ENCODE results near the gene MIER2. TPM values are rescaled to one million over a fixed set of nuclear protein-coding genes. Genes with fewer than 3 reads are reported as not detected.
A peak's percentile ranks its signal among the peaks of the same experiment; 100 is the strongest.

The MIER2 gene
- polyA plus RNA-seq, 4 donors = 10.3 to 18.9 (median 14.4) TPM

- no peak for DNase-seq
- Histone ChIP-seq H3K36me3 (ENCODE audit: control insufficient read depth in 3 of 3, insufficient read depth in 2 of 3, low read depth in 1 of 3, low read length in 3 of 3) (peaks cover 0 to 17% (median 2%) of the 10 kb centered on the region in 3 donors), H3K4me3 (ENCODE audit: low read depth in 1 of 3, low read length in 3 of 3) (peak overlapping the region; percentile 42 to 84 (median 69)), H3K4me1 (ENCODE audit: control insufficient read depth in 3 of 3, insufficient read depth in 2 of 3, low read depth in 1 of 3, low read length in 2 of 3) (peaks cover 0 to 16% (median 8%) of the 10 kb centered on the region in 3 donors), H3K27ac (ENCODE audit: low read depth in 1 of 3, low read length in 2 of 3) (peak overlapping the region in 1 of 3 donors; percentile 12), H3K27me3 (ENCODE audit: control insufficient read depth in 3 of 3, insufficient read depth in 3 of 3, low read length in 3 of 3) (peaks cover 0 to 7% (median 0%) of the 10 kb centered on the region in 3 donors), H3K9me3 (ENCODE audit: control insufficient read depth in 2 of 2, insufficient read depth in 1 of 2, low read depth in 1 of 2, low read length in 1 of 2) (peaks cover 0 to 12% of the 10 kb centered on the region in 2 donors)
- WGBS, 3 donors = 60 to 66% (median 66%) methylated on average over 19 of the region's 19 CpGs
- FAIRE-seq = no peak
Observed at GRCh38 chr19:343451-343931, 1.1 kb downstream of the MIER2 start.

- Histone ChIP-seq H3K27me3 (ENCODE audit: control insufficient read depth in 3 of 3, insufficient read depth in 3 of 3, low read length in 3 of 3) (peaks cover 0 to 7% (median 0%) of the 10 kb centered on the region in 3 donors), H3K9me3 (ENCODE audit: control insufficient read depth in 2 of 2, insufficient read depth in 1 of 2, low read depth in 1 of 2, low read length in 1 of 2) (peaks cover 0 to 12% of the 10 kb centered on the region in 2 donors), H3K4me3 (ENCODE audit: low read depth in 1 of 3, low read length in 3 of 3) (peak overlapping the region in 1 of 3 donors; percentile 42), H3K4me1 (ENCODE audit: control insufficient read depth in 3 of 3, insufficient read depth in 2 of 3, low read depth in 1 of 3, low read length in 2 of 3) (peaks cover 0 to 16% (median 8%) of the 10 kb centered on the region in 3 donors), H3K27ac (ENCODE audit: low read depth in 1 of 3, low read length in 2 of 3) (peak overlapping the region in 1 of 3 donors; percentile 12), H3K36me3 (ENCODE audit: control insufficient read depth in 3 of 3, insufficient read depth in 2 of 3, low read depth in 1 of 3, low read length in 3 of 3) (peaks cover 0 to 17% (median 2%) of the 10 kb centered on the region in 3 donors)
- 60 to 75% (median 74%) methylated on average over 14 of the region's 14 CpGs for WGBS, 3 donors
- DNase-seq (no peak), FAIRE-seq (no peak)
Observed at GRCh38 chr19:342801-343421, 1.7 kb downstream of the MIER2 start.

DNA sequence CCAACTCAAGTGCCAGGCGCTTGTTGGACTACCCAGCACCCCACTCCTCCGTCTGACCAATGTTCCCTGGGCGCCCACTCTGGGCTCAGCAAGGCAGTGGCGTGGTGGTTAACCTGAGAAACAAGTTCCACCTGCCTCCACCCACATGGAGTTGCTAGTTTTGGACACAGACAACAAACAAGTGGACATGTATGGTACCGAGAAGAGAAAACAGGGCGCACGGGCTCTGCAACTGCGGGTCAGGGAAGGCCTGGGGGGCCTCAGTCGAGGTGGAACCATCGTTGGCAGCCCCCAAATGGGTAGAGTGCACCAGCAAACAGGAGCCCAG is 2.5 kb downstream of the MIER2 start:
- H3K27ac ChIP-seq (ENCODE audit: low read depth in 1 of 3, low read length in 2 of 3) = peak overlapping the region in 1 of 3 donors; percentile 2
- FAIRE-seq = no peak
- WGBS, 3 donors = 88 to 89% (median 89%) methylated on average over 10 of the region's 10 CpGs

GRCh38 chr19:341386-342127 is 3.0 kb downstream of the MIER2 start:
- 69 to 73% (median 70%) methylated on average over 12 of the region's 12 CpGs for WGBS, 3 donors
- peak overlapping the region in 1 of 3 donors; percentile 2 for H3K27ac ChIP-seq (ENCODE audit: low read depth in 1 of 3, low read length in 2 of 3)
- H3K36me3 ChIP-seq (ENCODE audit: control insufficient read depth in 3 of 3, insufficient read depth in 2 of 3, low read depth in 1 of 3, low read length in 3 of 3) = peaks cover 0 to 17% (median 2%) of the 10 kb centered on the region in 3 donors
- no peak overlapping the region for H3K4me3 ChIP-seq (ENCODE audit: low read depth in 1 of 3, low read length in 3 of 3)
- DNase-seq (no peak), FAIRE-seq (no peak)
- H3K4me1 ChIP-seq (ENCODE audit: control insufficient read depth in 3 of 3, insufficient read depth in 2 of 3, low read depth in 1 of 3, low read length in 2 of 3) = peaks cover 0 to 16% (median 8%) of the 10 kb centered on the region in 3 donors
- H3K27me3 ChIP-seq (ENCODE audit: control insufficient read depth in 3 of 3, insufficient read depth in 3 of 3, low read length in 3 of 3) = peaks cover 0 to 7% (median 0%) of the 10 kb centered on the region in 3 donors
- peaks cover 0 to 12% of the 10 kb centered on the region in 2 donors for H3K9me3 ChIP-seq (ENCODE audit: control insufficient read depth in 2 of 2, insufficient read depth in 1 of 2, low read depth in 1 of 2, low read length in 1 of 2)

More for the DNA sequence above, 2.5 kb downstream of the MIER2 start:
- Histone ChIP-seq H3K4me1 (ENCODE audit: control insufficient read depth in 3 of 3, insufficient read depth in 2 of 3, low read depth in 1 of 3, low read length in 2 of 3) (peaks cover 0 to 16% (median 8%) of the 10 kb centered on the region in 3 donors), H3K9me3 (ENCODE audit: control insufficient read depth in 2 of 2, insufficient read depth in 1 of 2, low read depth in 1 of 2, low read length in 1 of 2) (peaks cover 0 to 12% of the 10 kb centered on the region in 2 donors), H3K27me3 (ENCODE audit: control insufficient read depth in 3 of 3, insufficient read depth in 3 of 3, low read length in 3 of 3) (peaks cover 0 to 7% (median 0%) of the 10 kb centered on the region in 3 donors), H3K36me3 (ENCODE audit: control insufficient read depth in 3 of 3, insufficient read depth in 2 of 3, low read depth in 1 of 3, low read length in 3 of 3) (peaks cover 0 to 17% (median 2%) of the 10 kb centered on the region in 3 donors), H3K4me3 (ENCODE audit: low read depth in 1 of 3, low read length in 3 of 3) (no peak overlapping the region)
- DNase-seq = no peak

DNA sequence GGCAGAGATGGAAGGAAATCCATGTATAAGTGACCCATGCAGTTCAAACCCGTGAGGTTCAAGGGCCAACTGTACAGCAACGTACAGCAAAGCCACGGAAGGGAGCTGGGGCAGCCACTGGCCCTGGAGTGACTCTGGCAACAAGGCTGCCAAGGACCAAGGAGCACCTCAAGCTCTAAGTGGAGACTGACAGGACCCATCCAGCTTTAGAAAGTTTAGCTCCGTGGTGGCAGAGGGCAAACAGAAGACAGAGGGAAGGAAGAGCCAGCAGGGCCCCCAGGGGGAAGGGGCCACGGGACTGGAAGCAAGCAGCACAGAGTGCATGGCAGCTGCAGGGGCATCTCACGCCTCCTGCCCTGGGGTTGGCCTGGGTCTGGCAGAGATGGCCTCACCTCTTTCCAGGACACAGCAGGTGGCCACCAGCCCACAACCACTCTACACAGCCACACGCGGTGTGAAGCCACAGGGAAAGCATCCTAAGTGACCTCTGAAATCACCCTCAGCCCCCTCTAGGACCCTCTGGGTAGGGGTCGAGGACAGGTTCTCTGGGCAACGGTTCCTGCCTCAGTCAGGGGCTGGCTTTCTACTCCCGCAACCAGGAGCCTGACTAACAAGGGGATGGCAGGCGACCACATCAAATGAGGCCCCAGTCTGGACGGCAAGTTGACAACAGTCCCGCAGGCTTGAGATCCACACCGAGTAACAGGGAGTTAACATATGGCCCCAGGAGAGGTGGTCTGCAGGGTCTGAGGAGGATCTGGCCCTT is 3.8 kb downstream of the MIER2 start:
- DNase-seq (no peak), FAIRE-seq (no peak)
- Histone ChIP-seq H3K27ac (ENCODE audit: low read depth in 1 of 3, low read length in 2 of 3) (no peak overlapping the region), H3K36me3 (ENCODE audit: control insufficient read depth in 3 of 3, insufficient read depth in 2 of 3, low read depth in 1 of 3, low read length in 3 of 3) (peaks cover 0 to 24% (median 2%) of the 10 kb centered on the region in 3 donors), H3K4me1 (ENCODE audit: control insufficient read depth in 3 of 3, insufficient read depth in 2 of 3, low read depth in 1 of 3, low read length in 2 of 3) (peaks cover 0 to 16% (median 8%) of the 10 kb centered on the region in 3 donors), H3K4me3 (ENCODE audit: low read depth in 1 of 3, low read length in 3 of 3) (no peak overlapping the region), H3K27me3 (ENCODE audit: control insufficient read depth in 3 of 3, insufficient read depth in 3 of 3, low read length in 3 of 3) (peaks cover 0 to 7% (median 0%) of the 10 kb centered on the region in 3 donors), H3K9me3 (ENCODE audit: control insufficient read depth in 2 of 2, insufficient read depth in 1 of 2, low read depth in 1 of 2, low read length in 1 of 2) (peaks cover 0 to 12% of the 10 kb centered on the region in 2 donors)
- 84 to 91% (median 86%) methylated on average over 14 to 15 of the region's 15 CpGs for WGBS, 3 donors

DNA sequence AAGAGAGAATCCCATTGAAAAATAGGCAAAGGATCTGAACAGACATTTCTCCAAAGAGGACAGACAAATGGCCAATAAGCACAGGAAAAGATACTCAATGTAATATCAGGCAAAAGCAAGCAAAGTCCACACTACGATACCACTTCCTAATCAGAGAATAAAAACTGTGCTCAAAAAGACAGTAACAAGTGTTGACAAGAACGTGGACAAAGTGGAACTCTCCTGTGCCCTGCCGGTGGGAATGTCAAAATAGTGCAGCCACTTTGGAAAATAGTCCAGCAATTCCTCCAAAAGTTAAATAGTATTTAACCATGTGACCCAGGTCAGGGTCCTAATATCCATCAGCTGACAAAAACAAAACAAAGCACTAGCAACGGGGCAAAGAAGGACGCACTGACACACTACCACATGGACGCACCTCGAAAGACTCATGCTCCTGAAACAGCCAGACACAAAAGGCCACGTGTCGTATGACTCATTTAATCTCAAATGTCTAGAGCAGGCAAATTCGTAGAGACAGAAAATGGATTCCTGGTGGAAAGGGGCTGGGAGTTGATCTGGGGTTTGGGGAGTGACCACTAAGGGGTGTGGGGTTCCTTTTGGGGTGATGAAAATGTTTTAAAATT is 5.2 kb downstream of the MIER2 start:
- Histone ChIP-seq H3K27me3 (ENCODE audit: control insufficient read depth in 3 of 3, insufficient read depth in 3 of 3, low read length in 3 of 3) (no peaks in the 10 kb centered on the region), H3K36me3 (ENCODE audit: control insufficient read depth in 3 of 3, insufficient read depth in 2 of 3, low read depth in 1 of 3, low read length in 3 of 3) (peaks cover 2 to 39% (median 4%) of the 10 kb centered on the region in 3 donors), H3K9me3 (ENCODE audit: control insufficient read depth in 2 of 2, insufficient read depth in 1 of 2, low read depth in 1 of 2, low read length in 1 of 2) (peaks cover 0 to 5% of the 10 kb centered on the region in 2 donors), H3K4me1 (ENCODE audit: control insufficient read depth in 3 of 3, insufficient read depth in 2 of 3, low read depth in 1 of 3, low read length in 2 of 3) (peaks cover 0 to 16% (median 5%) of the 10 kb centered on the region in 3 donors), H3K27ac (ENCODE audit: low read depth in 1 of 3, low read length in 2 of 3) (no peak overlapping the region), H3K4me3 (ENCODE audit: low read depth in 1 of 3, low read length in 3 of 3) (no peak overlapping the region)
- DNase-seq (no peak), FAIRE-seq (no peak)
- 90 to 94% (median 94%) methylated on average over 10 of the region's 10 CpGs for WGBS, 3 donors

- peaks cover 7 to 45% (median 7%) of the 10 kb centered on the region in 3 donors for H3K36me3 ChIP-seq (ENCODE audit: control insufficient read depth in 3 of 3, insufficient read depth in 2 of 3, low read depth in 1 of 3, low read length in 3 of 3)
- H3K9me3 ChIP-seq (ENCODE audit: control insufficient read depth in 2 of 2, insufficient read depth in 1 of 2, low read depth in 1 of 2, low read length in 1 of 2) = peaks cover 0 to 5% of the 10 kb centered on the region in 2 donors
- FAIRE-seq = no peak
- H3K4me1 ChIP-seq (ENCODE audit: control insufficient read depth in 3 of 3, insufficient read depth in 2 of 3, low read depth in 1 of 3, low read length in 2 of 3) = peaks cover 0 to 12% (median under 1%) of the 10 kb centered on the region in 3 donors
- 88 to 94% (median 89%) methylated on average over 5 of the region's 5 CpGs for WGBS, 3 donors
- H3K4me3 ChIP-seq (ENCODE audit: low read depth in 1 of 3, low read length in 3 of 3) = no peak overlapping the region
- no peak overlapping the region for H3K27ac ChIP-seq (ENCODE audit: low read depth in 1 of 3, low read length in 2 of 3)
- DNase-seq = no peak
- no peaks in the 10 kb centered on the region for H3K27me3 ChIP-seq (ENCODE audit: control insufficient read depth in 3 of 3, insufficient read depth in 3 of 3, low read length in 3 of 3)
Observed at GRCh38 chr19:338421-338820, 6.2 kb downstream of the MIER2 start.
